Karpas-422 (cell line): ENCODE results near the gene ECE1. TPM values are rescaled to one million over a fixed set of nuclear protein-coding genes. Genes with fewer than 3 reads are reported as not detected.
A peak's percentile ranks its signal among the peaks of the same experiment; 100 is the strongest.

Experiments used
- DNase-seq: peaks from one replicate; pipeline ENCODE4 v3.0.0-alpha.2; 2015
- H2AFZ ChIP-seq: fragments of 200-600 bp; sonication (generic); 2 replicates; pipeline ENCODE4 v1.6.1; 2014; ENCODE audit warnings: antibody characterized with exemption, low read length, mixed read lengths
- H3K27ac ChIP-seq: fragments of 200-600 bp; sonication (generic); 2 replicates; pipeline ENCODE4 v1.5.1; 2014; ENCODE audit warnings: mild to moderate bottlenecking, low read length, moderate library complexity
- H3K27me3 ChIP-seq: fragments of 200-600 bp; sonication (generic); 2 replicates; pipeline ENCODE4 v1.6.1; 2014; ENCODE audit warnings: low read length, mixed read lengths
- H3K36me3 ChIP-seq: fragments of 200-600 bp; sonication (generic); 2 replicates; pipeline ENCODE4 v1.6.1; 2014; ENCODE audit warnings: low read length, mixed read lengths; ENCODE audit not compliant: insufficient read depth
- H3K4me1 ChIP-seq: fragments of 200-600 bp; sonication (generic); 2 replicates; pipeline ENCODE4 v1.6.1; 2014; ENCODE audit warnings: mild to moderate bottlenecking, low read length, mixed read lengths
- H3K4me2 ChIP-seq: fragments of 200-600 bp; sonication (generic); 2 replicates; pipeline ENCODE4 v1.6.1; 2014; ENCODE audit warnings: low read length, low read depth, mild to moderate bottlenecking; ENCODE audit not compliant: poor library complexity, severe bottlenecking
- H3K4me3 ChIP-seq: fragments of 200-600 bp; sonication (generic); 2 replicates; pipeline ENCODE4 v1.5.1; 2014; ENCODE audit warnings: mild to moderate bottlenecking, antibody characterized with exemption, low read length, mixed read lengths
- H3K79me2 ChIP-seq: fragments of 200-600 bp; sonication (generic); 2 replicates; pipeline ENCODE4 v1.6.1; 2014; ENCODE audit warnings: mild to moderate bottlenecking, low read length, mixed read lengths
- H3K9ac ChIP-seq: fragments of 200-600 bp; sonication (generic); 2 replicates; pipeline ENCODE4 v1.6.0; 2014; ENCODE audit warnings: low read length
- H3K9me2 ChIP-seq: fragments of 200-600 bp; sonication (generic), shearing (Covaris generic); replicated peaks from 2 replicates; pipeline ENCODE4 v1.6.0; 2014; ENCODE audit warnings: mild to moderate bottlenecking, low read length, moderate library complexity; ENCODE audit not compliant: insufficient read depth
- H3K9me3 ChIP-seq: fragments of 300-700, 200-600 bp; sonication (generic); 2 replicates; pipeline ENCODE4 v1.6.1; 2014; ENCODE audit warnings: low read length, mixed read lengths
- H4K20me1 ChIP-seq: fragments of 200-600 bp; sonication (generic); 2 replicates; pipeline ENCODE4 v1.6.1; 2014; ENCODE audit warnings: mild to moderate bottlenecking, antibody characterized with exemption, low read length, low read depth; ENCODE audit not compliant: insufficient read depth
- total RNA-seq: library from RNA; depleted of rRNA; stranded (reverse); fragments of >200 nt; shearing (Covaris generic); gene quantifications from 2 replicates; pipeline ENCODE4 v1.2.3, GENCODE V29; 2014; ENCODE audit warnings: low replicate concordance

The ECE1 gene
- total RNA-seq, 1 experiment from 2014 or later, result 59.9 TPM

GRCh38 chr1:21307663-21308305 is 17.5 kb upstream of the ECE1 start:
- no peak overlapping the region for H2AFZ ChIP-seq
- H3K4me3 ChIP-seq, result no peak overlapping the region
- peaks cover 21% of the 10 kb centered on the region; the same call in 1 of the 2 replicates for H4K20me1 ChIP-seq
- no peaks in the 10 kb centered on the region for H3K27me3 ChIP-seq
- no peaks in the 10 kb centered on the region for H3K9me3 ChIP-seq
- peak; percentile 63 for DNase-seq
- 0 out of 2 replicates have a peak overlapping the region, but pooled peaks have one; percentile 10 for H3K9ac ChIP-seq
- H3K9me2 ChIP-seq, result no peaks in the 10 kb centered on the region
- no peak overlapping the region for H3K4me2 ChIP-seq
- peak overlapping the region; percentile 63 for H3K27ac ChIP-seq
- H3K4me1 ChIP-seq, result peaks cover 66% of the 10 kb centered on the region
- H3K36me3 ChIP-seq, result 0 out of 2 replicates have a peak, but pooled peaks cover 5% of the 10 kb centered on the region
- peaks cover 89% of the 10 kb centered on the region for H3K79me2 ChIP-seq

GRCh38 chr1:21307210-21307609 is 16.9 kb upstream of the ECE1 start:
- no peak overlapping the region for H2AFZ ChIP-seq
- H3K4me2 ChIP-seq, result no peak overlapping the region
- H3K27ac ChIP-seq, result no peak overlapping the region; the same call in 1 of the 2 replicates
- peaks cover 21% of the 10 kb centered on the region; the same call in 1 of the 2 replicates for H4K20me1 ChIP-seq
- peaks cover 72% of the 10 kb centered on the region for H3K4me1 ChIP-seq
- H3K79me2 ChIP-seq, result peaks cover 90% of the 10 kb centered on the region
- H3K36me3 ChIP-seq, result 0 out of 2 replicates have a peak, but pooled peaks cover 5% of the 10 kb centered on the region
- DNase-seq, result no peak
- no peaks in the 10 kb centered on the region for H3K9me3 ChIP-seq
- no peaks in the 10 kb centered on the region for H3K27me3 ChIP-seq
- H3K9ac ChIP-seq, result no peak overlapping the region
- no peaks in the 10 kb centered on the region for H3K9me2 ChIP-seq
- H3K4me3 ChIP-seq, result no peak overlapping the region

GRCh38 chr1:21305900-21306189 is 15.6 kb upstream of the ECE1 start:
- Histone ChIP-seq H3K27me3 (no peaks in the 10 kb centered on the region), H3K79me2 (peaks cover 92% of the 10 kb centered on the region), H3K4me1 (peaks cover 80% of the 10 kb centered on the region), H2AFZ (no peak overlapping the region), H3K4me2 (no peak overlapping the region), H3K9me3 (no peaks in the 10 kb centered on the region), H3K36me3 (0 out of 2 replicates have a peak, but pooled peaks cover 5% of the 10 kb centered on the region), H3K27ac (no peak overlapping the region), H4K20me1 (peaks cover 21% of the 10 kb centered on the region; the same call in 1 of the 2 replicates), H3K9me2 (no peaks in the 10 kb centered on the region), H3K9ac (no peak overlapping the region), H3K4me3 (no peak overlapping the region)
- DNase-seq, result no peak

- Histone ChIP-seq H3K4me1 (peaks cover 82% of the 10 kb centered on the region), H3K4me3 (no peak overlapping the region), H3K27ac (no peak overlapping the region), H4K20me1 (peaks cover 21% of the 10 kb centered on the region; the same call in 1 of the 2 replicates), H3K9me2 (no peaks in the 10 kb centered on the region), H3K79me2 (peaks cover 92% of the 10 kb centered on the region), H3K4me2 (no peak overlapping the region), H3K36me3 (0 out of 2 replicates have a peak, but pooled peaks cover 4% of the 10 kb centered on the region), H3K9ac (no peak overlapping the region), H2AFZ (no peak overlapping the region), H3K9me3 (no peaks in the 10 kb centered on the region), H3K27me3 (no peaks in the 10 kb centered on the region)
- DNase-seq, result no peak
These were observed 15.1 kb upstream of the ECE1 start for GRCh38 chr1:21305155-21305899.

GRCh38 chr1:21304488-21304887 is 14.2 kb upstream of the ECE1 start:
- H3K4me2 ChIP-seq, result no peak overlapping the region
- H3K9me3 ChIP-seq, result no peaks in the 10 kb centered on the region
- peaks cover 93% of the 10 kb centered on the region for H3K79me2 ChIP-seq
- peak overlapping the region; percentile 48 for H3K27ac ChIP-seq
- DNase-seq, result no peak
- peaks cover 83% of the 10 kb centered on the region for H3K4me1 ChIP-seq
- H3K9me2 ChIP-seq, result no peaks in the 10 kb centered on the region
- no peak overlapping the region for H3K9ac ChIP-seq
- H4K20me1 ChIP-seq, result peaks cover 17% of the 10 kb centered on the region; the same call in 1 of the 2 replicates
- no peak overlapping the region for H2AFZ ChIP-seq
- no peaks in the 10 kb centered on the region for H3K36me3 ChIP-seq
- H3K4me3 ChIP-seq, result no peak overlapping the region
- H3K27me3 ChIP-seq, result no peaks in the 10 kb centered on the region

GRCh38 chr1:21302747-21303715 is 12.8 kb upstream of the ECE1 start:
- H3K4me3 ChIP-seq, result no peak overlapping the region
- H3K27me3 ChIP-seq, result no peaks in the 10 kb centered on the region
- no peak for DNase-seq
- H3K79me2 ChIP-seq, result peaks cover 93% of the 10 kb centered on the region
- H3K27ac ChIP-seq, result peak overlapping the region; percentile 58
- no peak overlapping the region for H3K9ac ChIP-seq
- no peaks in the 10 kb centered on the region for H3K36me3 ChIP-seq
- H3K4me2 ChIP-seq, result peak overlapping the region; percentile 1
- no peak overlapping the region for H2AFZ ChIP-seq
- H3K4me1 ChIP-seq, result peaks cover 83% of the 10 kb centered on the region
- H4K20me1 ChIP-seq, result peaks cover 17% of the 10 kb centered on the region; the same call in 1 of the 2 replicates
- no peaks in the 10 kb centered on the region for H3K9me3 ChIP-seq
- no peaks in the 10 kb centered on the region for H3K9me2 ChIP-seq

- Histone ChIP-seq H4K20me1 (peaks cover 17% of the 10 kb centered on the region; the same call in 1 of the 2 replicates), H3K9ac (no peak overlapping the region), H3K9me2 (no peaks in the 10 kb centered on the region), H3K4me3 (no peak overlapping the region), H3K27ac (peak overlapping the region; percentile 58), H2AFZ (no peak overlapping the region), H3K36me3 (no peaks in the 10 kb centered on the region), H3K79me2 (peaks cover 90% of the 10 kb centered on the region), H3K27me3 (no peaks in the 10 kb centered on the region), H3K4me2 (no peak overlapping the region), H3K4me1 (peaks cover 82% of the 10 kb centered on the region), H3K9me3 (no peaks in the 10 kb centered on the region)
- no peak for DNase-seq
These were observed 11.7 kb upstream of the ECE1 start for GRCh38 chr1:21301794-21302440.
